ENCODE data around the gene CADM1. TPM values are rescaled to one million over a fixed set of nuclear protein-coding genes. Genes with fewer than 3 reads are reported as not detected.

Gene CADM1
- total RNA-seq, 4 donors from 2014 or later: 89.9 to 351 (median 235) TPM

DNA sequence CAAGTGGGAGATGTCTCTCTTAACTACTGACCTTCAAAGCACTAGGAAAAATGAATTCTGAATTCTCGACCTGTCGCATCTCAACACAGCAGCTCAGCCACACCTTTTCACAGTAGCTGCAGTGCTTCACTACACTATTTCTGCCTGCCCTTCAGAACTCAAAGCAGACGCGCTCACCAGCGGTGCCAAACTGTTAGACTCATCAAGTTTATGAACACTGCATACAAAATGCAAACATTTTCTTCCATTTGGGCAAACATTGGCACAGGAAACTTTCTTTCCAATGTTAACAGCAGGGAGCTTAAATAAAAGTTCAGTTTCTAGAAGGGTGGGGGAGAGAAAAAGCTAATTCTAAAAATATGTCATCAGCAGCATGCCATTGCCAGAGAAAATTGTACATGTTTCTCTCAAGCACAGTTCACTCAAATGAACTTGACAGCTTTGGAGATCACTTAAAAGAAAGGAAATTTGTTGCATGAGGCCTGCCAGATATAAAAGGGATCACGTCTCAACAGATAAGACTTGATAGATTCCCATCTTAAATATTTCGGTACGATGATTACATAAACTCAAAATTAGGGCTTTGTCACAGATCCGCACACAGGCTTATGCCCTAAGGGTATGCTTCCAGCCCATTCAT, 82.7 kb downstream of the CADM1 start:
- intact Hi-C loops (cut with DNase I): no loop called here
- H3K36me3 ChIP-seq: no peaks in the 10 kb centered on the region
- TF ChIP-seq, protein P1, sequence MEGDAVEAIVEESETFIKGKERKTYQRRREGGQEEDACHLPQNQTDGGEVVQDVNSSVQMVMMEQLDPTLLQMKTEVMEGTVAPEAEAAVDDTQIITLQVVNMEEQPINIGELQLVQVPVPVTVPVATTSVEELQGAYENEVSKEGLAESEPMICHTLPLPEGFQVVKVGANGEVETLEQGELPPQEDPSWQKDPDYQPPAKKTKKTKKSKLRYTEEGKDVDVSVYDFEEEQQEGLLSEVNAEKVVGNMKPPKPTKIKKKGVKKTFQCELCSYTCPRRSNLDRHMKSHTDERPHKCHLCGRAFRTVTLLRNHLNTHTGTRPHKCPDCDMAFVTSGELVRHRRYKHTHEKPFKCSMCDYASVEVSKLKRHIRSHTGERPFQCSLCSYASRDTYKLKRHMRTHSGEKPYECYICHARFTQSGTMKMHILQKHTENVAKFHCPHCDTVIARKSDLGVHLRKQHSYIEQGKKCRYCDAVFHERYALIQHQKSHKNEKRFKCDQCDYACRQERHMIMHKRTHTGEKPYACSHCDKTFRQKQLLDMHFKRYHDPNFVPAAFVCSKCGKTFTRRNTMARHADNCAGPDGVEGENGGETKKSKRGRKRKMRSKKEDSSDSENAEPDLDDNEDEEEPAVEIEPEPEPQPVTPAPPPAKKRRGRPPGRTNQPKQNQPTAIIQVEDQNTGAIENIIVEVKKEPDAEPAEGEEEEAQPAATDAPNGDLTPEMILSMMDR (IDR thresholded peaks at IDR 0.05): no peak
- no peak for TF ChIP-seq POLR2A (IDR thresholded peaks at IDR 0.05)
- H3K4me3 ChIP-seq (replicated peaks in 1 of 3): no peak overlapping the region
- 63 to 75% methylated on average over 9 of the region's 9 CpGs for WGBS, 2 donors
- peak; percentile 18 to 26 for DNase-seq
- no peaks in the 10 kb centered on the region for H3K27me3 ChIP-seq
- H3K9me3 ChIP-seq: no peaks in the 10 kb centered on the region
- peaks cover 0 to 13% of the 10 kb centered on the region in 2 donors for H3K4me1 ChIP-seq
- no peak overlapping the region for H3K27ac ChIP-seq

DNA sequence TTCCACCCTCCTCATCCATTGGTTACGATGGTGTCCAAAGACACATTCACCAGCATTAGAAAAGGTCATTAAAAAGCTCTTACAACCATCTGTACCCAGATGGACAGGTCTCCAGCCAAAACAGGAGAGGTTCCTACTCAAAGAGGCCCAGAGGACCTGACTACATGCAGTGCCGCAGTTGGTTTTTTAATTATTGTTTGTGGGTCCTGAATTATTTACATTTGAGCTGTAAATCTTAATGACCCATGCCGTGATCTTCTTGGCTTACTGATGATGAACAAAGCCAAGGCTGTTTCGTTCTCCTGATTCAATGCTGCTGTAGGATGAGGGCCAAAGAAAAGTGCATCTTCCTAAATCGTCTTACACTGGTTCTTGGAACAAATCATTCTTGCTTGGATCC, 83.7 kb downstream of the CADM1 start:
- H3K27me3 ChIP-seq: no peaks in the 10 kb centered on the region
- intact Hi-C loops (cut with DNase I): no loop called here
- 91% methylated on average over 5 of the region's 5 CpGs for WGBS, 2 donors

DNA sequence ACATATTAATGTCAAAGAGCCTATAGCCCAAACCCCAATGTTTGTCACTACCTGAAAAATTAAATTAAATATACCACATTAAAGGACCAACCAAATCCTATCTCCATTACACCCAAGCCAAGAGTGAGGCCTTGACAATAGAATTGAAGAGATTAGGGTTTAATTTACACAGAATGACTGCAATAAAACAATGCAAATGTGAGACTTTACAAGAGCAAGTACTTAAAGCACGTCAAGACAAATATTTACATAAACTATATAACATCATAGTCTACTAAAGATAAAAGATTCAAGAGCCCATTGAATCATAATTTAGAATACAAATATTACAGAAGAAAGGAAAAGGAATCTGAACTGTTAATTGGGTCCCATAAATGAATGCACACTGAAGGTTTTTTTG, 85.6 kb downstream of the CADM1 start:
- intact Hi-C loops (cut with DNase I): no loop called here
- H3K27me3 ChIP-seq: no peaks in the 10 kb centered on the region
- DNase-seq: no peak
- no peaks in the 10 kb centered on the region for H3K9me3 ChIP-seq
- no peak overlapping the region for H3K4me3 ChIP-seq (replicated peaks in 1 of 3)
- 88 to 92% methylated on average over 1 of the region's 1 CpG for WGBS, 2 donors
- H3K27ac ChIP-seq: no peak overlapping the region
- TF ChIP-seq POLR2A (IDR thresholded peaks at IDR 0.05): no peak
- TF ChIP-seq, protein P1 (IDR thresholded peaks at IDR 0.05): no peak
- H3K4me1 ChIP-seq: peaks cover 0 to 16% of the 10 kb centered on the region in 2 donors
- H3K36me3 ChIP-seq: no peaks in the 10 kb centered on the region

More for the DNA sequence above, 83.7 kb downstream of the CADM1 start:
- no peaks in the 10 kb centered on the region for H3K36me3 ChIP-seq
- no peak overlapping the region for H3K27ac ChIP-seq
- peaks cover 0 to 13% of the 10 kb centered on the region in 2 donors for H3K4me1 ChIP-seq
- TF ChIP-seq POLR2A (IDR thresholded peaks at IDR 0.05): no peak
- TF ChIP-seq, protein P1 (IDR thresholded peaks at IDR 0.05): no peak
- no peak for DNase-seq
- H3K9me3 ChIP-seq: no peaks in the 10 kb centered on the region
- H3K4me3 ChIP-seq (replicated peaks in 1 of 3): no peak overlapping the region

DNA sequence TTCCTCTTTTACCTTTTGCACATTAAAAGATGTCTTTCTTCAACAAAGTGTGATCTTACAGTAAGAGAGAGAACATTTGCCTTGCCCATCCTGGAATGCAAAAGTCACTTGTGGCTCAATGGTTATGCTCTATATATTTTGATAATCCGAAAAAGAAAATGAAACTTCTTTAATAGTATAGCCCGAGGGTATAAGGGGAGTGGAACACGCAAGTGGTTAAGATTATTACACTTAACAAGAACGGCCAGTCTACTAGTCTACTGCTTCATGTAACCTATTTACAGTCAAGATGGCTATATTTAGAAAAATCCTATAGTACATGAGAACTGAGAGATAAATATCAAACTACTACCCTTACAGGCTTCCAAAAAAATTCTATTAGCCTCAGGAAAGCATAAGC, 86.1 kb downstream of the CADM1 start:
- 93 to 94% methylated on average over 4 of the region's 4 CpGs for WGBS, 2 donors
- intact Hi-C loops (cut with DNase I): no loop called here
- no peak overlapping the region for H3K4me3 ChIP-seq (replicated peaks in 1 of 3)

DNA sequence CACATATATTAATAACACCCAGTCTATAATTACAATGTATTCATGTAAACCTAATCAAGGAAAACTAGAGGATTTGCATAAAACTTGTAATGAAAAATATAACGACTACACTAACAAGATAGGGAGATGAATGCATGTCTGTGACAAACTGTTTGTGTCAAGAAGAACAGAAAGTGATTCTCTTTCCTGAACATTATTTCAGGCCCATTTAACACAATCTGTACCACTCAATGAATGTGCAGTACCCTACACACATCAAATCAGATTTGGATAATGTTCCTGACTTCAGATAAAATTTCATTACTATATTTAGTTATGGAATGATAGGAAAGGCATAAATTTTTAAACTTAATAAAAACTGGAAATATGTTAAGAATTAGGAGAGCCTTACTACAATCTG, 93.1 kb downstream of the CADM1 start:
- WGBS, 2 donors: 91 to 95% methylated on average over 1 of the region's 1 CpG

More for the DNA sequence above, 86.1 kb downstream of the CADM1 start:
- Histone ChIP-seq H3K27me3 (no peaks in the 10 kb centered on the region), H3K9me3 (no peaks in the 10 kb centered on the region), H3K27ac (no peak overlapping the region), H3K4me1 (peaks cover 0 to 17% of the 10 kb centered on the region in 2 donors), H3K36me3 (no peaks in the 10 kb centered on the region)
- TF ChIP-seq, protein P1 (IDR thresholded peaks at IDR 0.05): no peak
- no peak for TF ChIP-seq POLR2A (IDR thresholded peaks at IDR 0.05)
- no peak for DNase-seq

More for the DNA sequence above, 93.1 kb downstream of the CADM1 start:
- Histone ChIP-seq H3K4me1 (peaks cover 36 to 44% of the 10 kb centered on the region in 2 donors), H3K4me3 (replicated peaks in 1 of 3) (no peak overlapping the region), H3K9me3 (no peaks in the 10 kb centered on the region), H3K36me3 (no peaks in the 10 kb centered on the region), H3K27me3 (no peaks in the 10 kb centered on the region), H3K27ac (peak overlapping the region in 1 of 3 donors; percentile 17)
- DNase-seq: no peak
- intact Hi-C loops (cut with DNase I): no loop called here
- TF ChIP-seq POLR2A (IDR thresholded peaks at IDR 0.05): no peak
- TF ChIP-seq, protein P1 (IDR thresholded peaks at IDR 0.05): no peak
